HEK293T (cell line): ENCODE results near the gene HSPBP1.

ENCODE experiments used
- CTCF ChIA-PET: fragments of 350-600 bp; formaldehyde crosslinking; extraction: SDS; loops from one replicate; lab custom pipeline; 2021; ENCODE audit warnings: antibody characterized with exemption, inconsistent platforms; lab: Yijun Ruan, JAX
- POLR2A ChIA-PET: fragments of 350-600 bp; formaldehyde crosslinking; extraction: SDS; loops from one replicate; lab custom pipeline; 2020; ENCODE audit warnings: antibody characterized with exemption, inconsistent platforms; lab: Yijun Ruan, JAX
- DNase-seq: peaks from one replicate; pipeline ENCODE4 v3.0.0; 2012; ENCODE audit warnings: mixed read lengths; ENCODE audit errors: extremely low spot score
- ARNT ChIP-seq: fragments of 450-650 bp; IDR thresholded peaks from 2 replicates; pipeline ENCODE4 v1.6.1; 2017; ENCODE audit warnings: mild to moderate bottlenecking
- BHLHE40 ChIP-seq: fragments of 450-650 bp; IDR thresholded peaks from 2 replicates; pipeline ENCODE4 v1.6.1; 2016; ENCODE audit warnings: mild to moderate bottlenecking, moderate library complexity, borderline replicate concordance
- CTBP1 ChIP-seq: fragments of 450-650 bp; IDR thresholded peaks from 2 replicates; pipeline ENCODE4 v1.6.1; 2016; ENCODE audit warnings: borderline replicate concordance
- ELF4 ChIP-seq: fragments of 450-650 bp; IDR thresholded peaks from 2 replicates; pipeline ENCODE4 v1.6.1; 2017; ENCODE audit warnings: antibody characterized with exemption
- FOXA1 ChIP-seq: fragments of 450-650 bp; IDR thresholded peaks from 2 replicates; pipeline ENCODE4 v1.6.1; 2016; ENCODE audit warnings: mild to moderate bottlenecking
- FOXK2 ChIP-seq: fragments of 450-650 bp; IDR thresholded peaks from 2 replicates; pipeline ENCODE4 v1.6.1; 2016; ENCODE audit warnings: mild to moderate bottlenecking
- FOXM1 ChIP-seq: fragments of 450-650 bp; IDR thresholded peaks from 2 replicates; pipeline ENCODE4 v1.6.1; 2017; ENCODE audit warnings: mild to moderate bottlenecking, borderline replicate concordance
- HDGF ChIP-seq: fragments of 450-650 bp; IDR thresholded peaks from 2 replicates; pipeline ENCODE4 v1.6.1; 2017; ENCODE audit warnings: antibody characterized with exemption, borderline replicate concordance
- L3MBTL2 ChIP-seq: fragments of 450-650 bp; conservative IDR thresholded peaks from 2 replicates; pipeline ENCODE4 v1.6.1; 2016; ENCODE audit warnings: mild to moderate bottlenecking
- LEF1 ChIP-seq: fragments of 450-650 bp; IDR thresholded peaks from 2 replicates; pipeline ENCODE4 v1.6.1; 2017; ENCODE audit warnings: mild to moderate bottlenecking, borderline replicate concordance
- NFRKB ChIP-seq: fragments of 450-650 bp; IDR thresholded peaks from 2 replicates; pipeline ENCODE4 v1.6.1; 2016; ENCODE audit warnings: mild to moderate bottlenecking, moderate library complexity
- SP1 ChIP-seq: fragments of 450-650 bp; IDR thresholded peaks from 2 replicates; pipeline ENCODE4 v1.6.1; 2017
- SUZ12 ChIP-seq: fragments of 450-650 bp; IDR thresholded peaks from 2 replicates; pipeline ENCODE4 v1.6.1; 2016; ENCODE audit warnings: mild to moderate bottlenecking
- TARDBP ChIP-seq: fragments of 450-650 bp; IDR thresholded peaks from 2 replicates; pipeline ENCODE4 v1.6.1; 2016
- ZNF384 ChIP-seq: fragments of 450-650 bp; IDR thresholded peaks from 2 replicates; pipeline ENCODE4 v1.6.1; 2016
- TF ChIP-seq, protein P1 (sequence below): fragments of 450-650 bp; IDR thresholded peaks from 2 replicates; pipeline ENCODE4 v1.6.1; 2016

The HSPBP1 gene

DNA sequence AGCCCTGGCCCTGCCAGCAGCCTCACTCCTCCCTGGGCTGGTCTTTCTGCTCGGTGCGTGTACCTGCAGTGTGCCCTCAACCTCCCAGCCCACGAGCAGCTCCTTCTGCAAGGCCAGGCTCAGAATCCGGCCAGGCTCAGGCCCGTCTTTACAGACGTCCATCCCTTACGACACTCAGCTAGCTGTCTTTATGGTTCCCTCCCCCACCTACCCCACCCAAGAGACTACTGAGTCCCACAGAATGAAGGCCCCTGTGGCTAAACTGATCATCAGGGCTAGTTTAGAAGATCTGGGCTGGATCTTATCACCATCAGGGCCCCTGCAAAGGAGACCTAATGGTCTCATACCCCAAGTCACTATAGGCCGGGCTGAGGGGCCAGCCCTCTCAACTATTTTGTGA, 34.5 kb upstream of the HSPBP1 start:
- TF ChIP-seq HDGF (no peak), FOXA1 (no peak), ELF4 (no peak), FOXK2 (no peak), ZNF384 (no peak), NFRKB (no peak), LEF1 (no peak), SUZ12 (no peak), ARNT (no peak), CTBP1 (no peak), L3MBTL2 (no peak), BHLHE40 (no peak), SP1 (no peak), FOXM1 (no peak), TARDBP (no peak)
- TF ChIP-seq, protein P1, sequence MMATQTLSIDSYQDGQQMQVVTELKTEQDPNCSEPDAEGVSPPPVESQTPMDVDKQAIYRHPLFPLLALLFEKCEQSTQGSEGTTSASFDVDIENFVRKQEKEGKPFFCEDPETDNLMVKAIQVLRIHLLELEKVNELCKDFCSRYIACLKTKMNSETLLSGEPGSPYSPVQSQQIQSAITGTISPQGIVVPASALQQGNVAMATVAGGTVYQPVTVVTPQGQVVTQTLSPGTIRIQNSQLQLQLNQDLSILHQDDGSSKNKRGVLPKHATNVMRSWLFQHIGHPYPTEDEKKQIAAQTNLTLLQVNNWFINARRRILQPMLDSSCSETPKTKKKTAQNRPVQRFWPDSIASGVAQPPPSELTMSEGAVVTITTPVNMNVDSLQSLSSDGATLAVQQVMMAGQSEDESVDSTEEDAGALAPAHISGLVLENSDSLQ: no peak
- DNase-seq: no peak
- ChIA-PET CTCF (no interaction called here), POLR2A (no interaction called here)

DNA sequence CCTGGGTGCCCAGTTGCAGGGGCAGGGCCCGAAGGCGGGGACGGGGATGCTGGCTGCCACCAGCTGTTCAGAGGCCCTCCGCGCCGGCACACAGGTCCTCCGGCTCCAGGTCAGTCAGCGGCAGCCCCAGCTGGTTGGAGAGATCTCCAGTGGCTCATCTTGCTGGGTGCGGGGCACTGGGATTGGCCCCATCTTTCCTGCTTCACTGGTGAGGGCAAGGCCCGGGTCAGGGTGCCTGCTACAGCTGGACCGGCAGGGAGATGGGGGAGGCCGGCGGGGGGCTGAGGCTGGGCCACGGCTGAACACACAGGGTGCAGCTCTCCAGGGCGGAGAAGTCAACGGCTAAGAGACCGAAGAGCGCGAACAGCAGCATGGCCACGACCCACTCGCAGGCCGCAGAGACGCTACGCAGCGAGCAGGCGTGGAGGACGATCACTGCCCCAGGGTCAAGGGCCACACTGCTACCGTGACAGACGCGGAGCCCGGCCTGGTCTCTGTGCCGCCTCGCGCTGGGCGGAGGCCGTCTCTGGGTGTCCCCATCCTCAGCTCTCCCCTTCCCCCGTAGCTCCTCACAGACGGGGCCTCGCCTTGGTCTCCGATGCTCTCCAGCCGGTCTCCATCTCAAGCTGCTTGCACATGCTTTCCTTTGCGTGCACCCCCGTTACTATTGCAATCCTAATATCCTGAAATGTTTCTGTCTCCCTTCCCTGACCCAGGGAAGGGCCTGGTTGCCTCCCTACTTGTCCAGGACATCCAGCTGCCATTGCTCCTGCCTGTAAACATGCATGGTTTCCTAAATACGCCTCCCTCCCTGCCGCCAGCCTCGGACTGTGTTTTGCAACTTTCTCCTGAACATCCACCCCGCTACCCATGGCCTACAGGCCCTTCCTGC, 33.0 kb upstream of the HSPBP1 start:
- ChIA-PET POLR2A (interaction anchor here (1.3 kb wide), 1 partner anchor 95 kb away, joined by 3 read pairs; the partner anchor contains the start of gene UBE2S), CTCF (interaction anchor here (0.9 kb wide), 1 partner anchor 11 kb away, joined by 3 read pairs; no protein-coding TSS in a partner anchor)
- no peak for DNase-seq
- TF ChIP-seq FOXM1 (no peak), BHLHE40 (no peak), HDGF (no peak), SUZ12 (no peak), ELF4 (no peak), FOXK2 (no peak), CTBP1 (no peak), ZNF384 (no peak), TARDBP (no peak), ARNT (no peak), FOXA1 (no peak), SP1 (no peak)
- TF ChIP-seq, protein P1: no peak

DNA sequence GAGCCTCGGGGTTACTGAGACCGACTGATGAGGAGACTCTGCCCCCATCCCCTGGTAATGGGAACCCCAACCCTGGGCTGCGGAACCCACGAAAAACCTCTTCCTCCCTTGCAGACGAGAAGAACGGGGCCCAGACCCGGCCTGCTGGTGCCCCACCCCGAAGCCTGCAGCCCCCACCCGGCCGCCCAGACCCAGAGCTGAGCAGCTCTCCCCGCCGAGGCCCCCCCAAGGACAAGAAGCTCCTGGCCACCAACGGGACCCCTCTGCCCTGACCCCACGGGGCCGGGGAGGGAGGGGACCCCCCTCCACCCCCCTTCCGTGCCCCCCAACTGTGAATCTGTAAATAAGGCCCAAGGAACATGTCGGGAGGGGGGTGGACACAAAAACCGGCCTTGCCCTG, 31.9 kb upstream of the HSPBP1 start:
- no peak for DNase-seq
- TF ChIP-seq NFRKB (no peak), BHLHE40 (no peak), ELF4 (no peak), L3MBTL2 (no peak), SUZ12 (no peak), FOXM1 (no peak), TARDBP (no peak), FOXA1 (no peak), LEF1 (no peak), HDGF (no peak), ARNT (no peak), ZNF384 (no peak), FOXK2 (no peak), SP1 (no peak)
- TF ChIP-seq, protein P1: no peak
- ChIA-PET POLR2A (interaction anchor here (1.3 kb wide), 1 partner anchor 96 kb away, joined by 3 read pairs; the partner anchor contains the start of gene UBE2S), CTCF (interaction anchor here (0.8 kb wide), 1 partner anchor 164 kb away, joined by 4 read pairs; the partner anchor contains the start of gene ZNF628)

DNA sequence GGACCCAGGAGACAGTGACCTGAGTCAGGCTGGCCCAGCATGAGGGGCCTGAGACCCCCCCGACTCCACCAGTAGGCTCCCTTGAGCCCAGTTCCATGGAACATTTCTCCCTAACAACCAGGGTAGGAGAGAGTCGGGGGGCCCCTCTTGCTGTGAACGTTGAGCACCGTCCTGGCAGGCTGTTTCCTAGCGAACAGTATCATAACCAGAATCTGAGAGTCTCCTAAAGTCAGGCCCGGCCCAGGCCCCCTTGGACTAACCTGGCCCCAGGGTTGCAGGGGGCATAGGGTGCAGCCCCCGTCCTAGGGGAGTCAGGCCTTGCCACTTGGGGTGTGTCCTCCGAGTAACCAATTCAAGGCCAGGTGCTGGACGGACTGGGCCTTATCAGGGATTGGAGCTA, 31.5 kb upstream of the HSPBP1 start:
- ChIA-PET POLR2A (interaction anchor here (1.3 kb wide), 1 partner anchor 96 kb away, joined by 3 read pairs; the partner anchor contains the start of gene UBE2S), CTCF (interaction anchor here (0.8 kb wide), 1 partner anchor 165 kb away, joined by 4 read pairs; the partner anchor contains the start of gene ZNF628)
- TF ChIP-seq LEF1 (no peak), NFRKB (no peak), L3MBTL2 (no peak), SP1 (no peak), ELF4 (no peak), FOXK2 (no peak), TARDBP (no peak)
- DNase-seq: no peak

DNA sequence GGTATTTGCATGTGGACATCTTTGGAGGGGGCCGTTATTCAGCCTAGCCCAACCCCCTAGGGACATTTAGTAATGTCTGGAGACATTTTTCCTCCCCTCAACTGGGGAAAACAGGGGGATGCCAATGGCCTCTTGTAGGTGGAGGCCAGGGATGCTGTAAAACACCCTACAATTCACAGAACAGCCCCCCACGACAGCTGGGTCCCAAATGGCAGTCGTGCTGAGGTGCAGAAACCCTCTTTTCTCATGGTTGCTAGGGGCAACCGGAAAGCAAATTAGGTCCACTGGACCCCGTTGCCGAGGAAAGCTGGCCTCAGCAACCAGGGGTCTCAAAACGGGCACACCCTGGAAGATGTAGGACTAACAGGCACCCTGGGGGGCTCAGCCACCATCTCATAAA, 30.6 kb upstream of the HSPBP1 start:
- no peak for DNase-seq
- ChIA-PET CTCF (no interaction called here), POLR2A (no interaction called here)
- TF ChIP-seq L3MBTL2 (no peak), FOXA1 (no peak), NFRKB (no peak), FOXM1 (no peak), SUZ12 (no peak), HDGF (no peak), ELF4 (no peak), SP1 (no peak)
- TF ChIP-seq, protein P1: no peak
